Esophagus muscularis mucosa (tissue), 4 donors: ENCODE measurements around the gene ZNF423.

ENCODE experiments used
- CTCF ChIP-seq, 3 experiments: fragments of 200-600 bp in 2 of 3; fragments of 450-650 bp in 1 of 3; sonication (generic) in 2 of 3; IDR thresholded peaks; one replicate each; pipeline ENCODE4 v1.5.1; 2017 to 2019; ENCODE audit warnings: antibody characterized with exemption in 3 of 3, mild to moderate bottlenecking in 2 of 3, moderate library complexity in 1 of 3
- EP300 ChIP-seq: sonication (generic); formaldehyde crosslinking; IDR thresholded peaks from one replicate; pipeline ENCODE4 v1.6.1; 2017; ENCODE audit warnings: antibody characterized with exemption
- POLR2A ChIP-seq: fragments of 450-650 bp; IDR thresholded peaks from one replicate; pipeline ENCODE4 v1.6.1; 2017; ENCODE audit warnings: antibody characterized with exemption, moderate library complexity, mild to moderate bottlenecking, low read depth

DNA sequence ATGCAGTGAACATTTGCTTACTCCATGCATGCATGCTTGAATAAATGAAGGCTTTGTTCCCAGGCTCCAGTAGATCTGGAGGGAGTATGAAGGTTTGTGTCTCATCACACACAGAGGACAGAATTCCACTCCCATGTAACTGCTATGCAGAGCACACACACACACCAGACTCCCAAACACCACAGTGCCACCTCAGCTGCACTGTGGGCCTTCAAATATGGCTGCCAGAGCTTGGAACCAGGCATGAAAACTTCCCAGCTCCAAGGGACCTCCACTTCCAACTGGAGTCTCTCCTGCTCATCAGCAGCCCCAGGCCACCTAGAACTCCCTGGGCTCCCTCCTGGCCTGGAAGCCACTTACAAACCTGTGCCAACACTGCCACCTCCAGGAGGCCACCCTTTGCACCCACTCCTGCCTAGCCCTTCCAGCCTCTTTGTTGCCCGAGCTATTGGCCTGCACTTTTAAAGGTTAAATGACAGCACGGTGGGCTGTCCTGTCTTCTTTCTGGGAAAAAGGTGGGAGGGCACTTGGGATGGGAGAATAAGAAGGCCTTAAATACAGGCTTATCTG is 151.2 kb downstream of the ZNF423 start:
- TF ChIP-seq CTCF (IDR thresholded peaks at IDR 0.05) (no peak), POLR2A (no peak), EP300 (no peak)
